RWPE2 (cell line): ENCODE results near the gene CHCHD6.

Experiments used
- ATAC-seq: fragments of 200-7000 bp; cut with Tn5 transposase; 3 replicates; pipeline ENCODE4 v1.9.1; 2021; ENCODE audit warnings: low read depth
- DNase-seq: peaks from one replicate; pipeline ENCODE4 v3.0.0-alpha.2; 2020; ENCODE audit warnings: low spot score
- H3K27ac ChIP-seq: fragments of 450-650 bp; 2 replicates; pipeline ENCODE4 v1.5.1; 2017; ENCODE audit warnings: mild to moderate bottlenecking; ENCODE audit not compliant: poor library complexity, severe bottlenecking
- H3K27me3 ChIP-seq: fragments of 250-450 bp; sonication (Bioruptor Pico); 2 replicates; pipeline ENCODE4 v1.5.1; 2021; ENCODE audit warnings: mild to moderate bottlenecking, moderate library complexity; ENCODE audit not compliant: insufficient read depth, poor library complexity, severe bottlenecking
- H3K36me3 ChIP-seq: fragments of 250-450 bp; sonication (Bioruptor Pico); 2 replicates; pipeline ENCODE4 v1.5.1; 2020; ENCODE audit warnings: low read depth, mild to moderate bottlenecking, moderate library complexity
- H3K4me1 ChIP-seq: fragments of 250-450 bp; sonication (Bioruptor Pico); 2 replicates; pipeline ENCODE4 v1.5.1; 2021; ENCODE audit warnings: mild to moderate bottlenecking, moderate library complexity; ENCODE audit not compliant: insufficient read depth, poor library complexity, severe bottlenecking
- H3K4me3 ChIP-seq: fragments of 250-450 bp; sonication (Bioruptor Pico); 2 replicates; pipeline ENCODE4 v1.5.1; 2021; ENCODE audit warnings: mild to moderate bottlenecking, moderate library complexity; ENCODE audit not compliant: severe bottlenecking
- H3K9me3 ChIP-seq: fragments of 250-450 bp; sonication (Bioruptor Pico); 2 replicates; pipeline ENCODE4 v1.5.1; 2021; ENCODE audit warnings: mild to moderate bottlenecking, moderate library complexity; ENCODE audit not compliant: severe bottlenecking
- CTCF ChIP-seq: fragments of 450-650 bp; IDR thresholded peaks from one replicate; pipeline ENCODE4 v1.5.1; 2017; ENCODE audit warnings: mild to moderate bottlenecking, moderate library complexity; ENCODE audit not compliant: poor library complexity, severe bottlenecking

CHCHD6 gene

GRCh38 chr3:126766653-126767052, 62.6 kb downstream of the CHCHD6 start:
- no peak for TF ChIP-seq CTCF
- DNase-seq (no peak), ATAC-seq (no peak)
- Histone ChIP-seq H3K27me3 (no peaks in the 10 kb centered on the region), H3K9me3 (no peaks in the 10 kb centered on the region), H3K4me1 (no peaks in the 10 kb centered on the region), H3K27ac (no peak overlapping the region), H3K4me3 (no peak overlapping the region), H3K36me3 (no peaks in the 10 kb centered on the region)

- Histone ChIP-seq H3K27ac (no peak overlapping the region), H3K36me3 (no peaks in the 10 kb centered on the region), H3K27me3 (no peaks in the 10 kb centered on the region), H3K4me3 (no peak overlapping the region), H3K9me3 (no peaks in the 10 kb centered on the region), H3K4me1 (peaks cover 12% of the 10 kb centered on the region)
- no peak for TF ChIP-seq CTCF
- DNase-seq: no peak
- no peak for ATAC-seq
Observed at GRCh38 chr3:126768903-126769302, 64.9 kb downstream of the CHCHD6 start.

GRCh38 chr3:126770096-126770495, 66.1 kb downstream of the CHCHD6 start:
- H3K27ac ChIP-seq: no peak overlapping the region
- no peaks in the 10 kb centered on the region for H3K36me3 ChIP-seq
- no peak for TF ChIP-seq CTCF
- H3K4me3 ChIP-seq: no peak overlapping the region
- H3K4me1 ChIP-seq: peaks cover 14% of the 10 kb centered on the region
- DNase-seq (no peak), ATAC-seq (no peak)
- H3K27me3 ChIP-seq: no peaks in the 10 kb centered on the region
- H3K9me3 ChIP-seq: no peaks in the 10 kb centered on the region

GRCh38 chr3:126773167-126773566, 69.1 kb downstream of the CHCHD6 start:
- peak; percentile 54; the same call in 1 of the 3 replicates for ATAC-seq
- no peak for DNase-seq
- Histone ChIP-seq H3K4me3 (no peak overlapping the region), H3K27me3 (no peaks in the 10 kb centered on the region), H3K4me1 (peaks cover 14% of the 10 kb centered on the region), H3K27ac (peak overlapping the region; percentile 12), H3K9me3 (no peaks in the 10 kb centered on the region), H3K36me3 (no peaks in the 10 kb centered on the region)
- TF ChIP-seq CTCF: no peak

- no peaks in the 10 kb centered on the region for H3K9me3 ChIP-seq
- H3K4me1 ChIP-seq: peaks cover 14% of the 10 kb centered on the region
- H3K36me3 ChIP-seq: no peaks in the 10 kb centered on the region
- DNase-seq (no peak), ATAC-seq (peak; percentile 45; the same call in 1 of the 3 replicates)
- peak overlapping the region; percentile 12 for H3K27ac ChIP-seq
- H3K27me3 ChIP-seq: no peaks in the 10 kb centered on the region
- no peak for TF ChIP-seq CTCF
- H3K4me3 ChIP-seq: no peak overlapping the region
Observed at GRCh38 chr3:126773783-126774182, 69.7 kb downstream of the CHCHD6 start.
